Adipose tissue (tissue), 3 donors: Measurements from ENCODE around the gene UBE2E2. TPM values are rescaled to one million over a fixed set of nuclear protein-coding genes. Genes with fewer than 3 reads are reported as not detected.

ENCODE experiments used
- H3K27ac ChIP-seq: one replicate; pipeline ENCODE4 v1.5.1; 2013; ENCODE audit warnings: low read depth, low read length
- WGBS, 3 donors: extraction: QIAGEN DNeasy Blood & Tissue Kit; methylation state at CpG; one replicate each; pipeline ENCODE4 v1.1.7; 2013; 5-methylcytosine and 5-hydroxymethylcytosine counted together
- polyA plus RNA-seq, 3 donors: library from polyadenylated mRNA; stranded (reverse); fragments of 200-250 nt; gene quantifications; one replicate each; pipeline ENCODE4 v1.2.3, GENCODE V29; 2013
- donor health status: healthy with polysubstance abuse.
- donor health status: Bipolar disorder and iron deficiency.
- donor health status: healthy.

The UBE2E2 gene
- polyA plus RNA-seq, 3 donors: 5.5 to 32.2 (median 24.3) TPM

- 75 to 79% (median 78%) methylated on average over 3 of the region's 3 CpGs for WGBS, 3 donors
These were observed 28.9 kb downstream of the UBE2E2 start for GRCh38 chr3:23232016-23232415.

GRCh38 chr3:23232854-23233253 lies 29.7 kb downstream of the UBE2E2 start:
- no peak overlapping the region for H3K27ac ChIP-seq
- WGBS, 3 donors: 88 to 98% (median 90%) methylated on average over 1 of the region's 1 CpG

More at GRCh38 chr3:23232016-23232415, 28.9 kb downstream of the UBE2E2 start:
- H3K27ac ChIP-seq: no peak overlapping the region

GRCh38 chr3:23235264-23235663 lies 32.1 kb downstream of the UBE2E2 start:
- H3K27ac ChIP-seq: no peak overlapping the region
- WGBS, 3 donors: 89 to 100% (median 96%) methylated on average over 1 of the region's 1 CpG

GRCh38 chr3:23236890-23237289 lies 33.8 kb downstream of the UBE2E2 start:
- no peak overlapping the region for H3K27ac ChIP-seq
- WGBS, 3 donors: 90 to 97% (median 90%) methylated on average over 6 of the region's 6 CpGs

- 82 to 91% (median 83%) methylated on average over 2 of the region's 2 CpGs for WGBS, 3 donors
- H3K27ac ChIP-seq: no peak overlapping the region
These were observed 35.0 kb downstream of the UBE2E2 start for GRCh38 chr3:23238156-23238555.

GRCh38 chr3:23238578-23238977 lies 35.5 kb downstream of the UBE2E2 start:
- no peak overlapping the region for H3K27ac ChIP-seq
- WGBS, 3 donors: 95 to 98% (median 96%) methylated on average over 4 of the region's 4 CpGs

GRCh38 chr3:23239211-23240068 lies 36.3 kb downstream of the UBE2E2 start:
- H3K27ac ChIP-seq: no peak overlapping the region
- 48 to 72% (median 51%) methylated on average over 4 of the region's 4 CpGs for WGBS, 3 donors

- 81 to 92% (median 90%) methylated on average over 3 of the region's 3 CpGs for WGBS, 3 donors
- no peak overlapping the region for H3K27ac ChIP-seq
These were observed 37.2 kb downstream of the UBE2E2 start for GRCh38 chr3:23240171-23240785.

GRCh38 chr3:23241256-23241655 lies 38.1 kb downstream of the UBE2E2 start:
- WGBS, 3 donors: 93 to 96% (median 94%) methylated on average over 5 of the region's 5 CpGs
- H3K27ac ChIP-seq: no peak overlapping the region

GRCh38 chr3:23242106-23242505 lies 39.0 kb downstream of the UBE2E2 start:
- 82 to 93% (median 93%) methylated on average over 2 of the region's 2 CpGs for WGBS, 3 donors
- no peak overlapping the region for H3K27ac ChIP-seq

GRCh38 chr3:23244324-23245041 lies 41.4 kb downstream of the UBE2E2 start:
- no peak overlapping the region for H3K27ac ChIP-seq
- WGBS, 3 donors: 39 to 69% (median 65%) methylated on average over 2 of the region's 2 CpGs

GRCh38 chr3:23246651-23247050 lies 43.5 kb downstream of the UBE2E2 start:
- no peak overlapping the region for H3K27ac ChIP-seq
- WGBS, 3 donors: 74 to 87% (median 87%) methylated on average over 3 of the region's 3 CpGs

- H3K27ac ChIP-seq: no peak overlapping the region
- WGBS, 3 donors: 96% methylated on average over 6 of the region's 6 CpGs
These were observed 45.5 kb downstream of the UBE2E2 start for GRCh38 chr3:23248594-23249131.

GRCh38 chr3:23249961-23250360 lies 46.8 kb downstream of the UBE2E2 start:
- H3K27ac ChIP-seq: no peak overlapping the region
- 49 to 89% (median 81%) methylated on average over 1 of the region's 1 CpG for WGBS, 3 donors

GRCh38 chr3:23252122-23252521 lies 49.0 kb downstream of the UBE2E2 start:
- 86 to 96% (median 94%) methylated on average over 1 of the region's 1 CpG for WGBS, 3 donors
- no peak overlapping the region for H3K27ac ChIP-seq

- H3K27ac ChIP-seq: no peak overlapping the region
These were observed 50.1 kb downstream of the UBE2E2 start for GRCh38 chr3:23253214-23253613.

- WGBS, 3 donors: 63 to 93% (median 82%) methylated on average over 2 of the region's 2 CpGs
- H3K27ac ChIP-seq: no peak overlapping the region
These were observed 51.2 kb downstream of the UBE2E2 start for GRCh38 chr3:23254282-23254681.

- no peak overlapping the region for H3K27ac ChIP-seq
- WGBS, 3 donors: 62 to 88% (median 64%) methylated on average over 3 of the region's 3 CpGs
These were observed 51.7 kb downstream of the UBE2E2 start for GRCh38 chr3:23254835-23255234.
